Motor neuron (in vitro differentiated cells): Measurements from ENCODE around the gene PPIL4. TPM values are rescaled to one million over a fixed set of nuclear protein-coding genes. Genes with fewer than 3 reads are reported as not detected.

Experiments
- ATAC-seq, 8 experiments: fragments of 200-7000 bp; cut with Tn5 transposase; replicated peaks in 6 of 8; 2 replicates each; pipeline ENCODE4 v1.8.0; 2021; ENCODE audit warnings: mild to moderate bottlenecking in 8 of 8, moderate library complexity in 8 of 8
- H3K27ac ChIP-seq, 2 donors: fragments of 250-450 bp; sonication (Bioruptor Pico); 2 replicates each; pipeline ENCODE4 v1.9.0; 2021; ENCODE audit warnings: antibody characterized with exemption in 2 of 2, mild to moderate bottlenecking in 2 of 2, moderate library complexity in 1 of 2
- H3K4me1 ChIP-seq, 2 donors: fragments of 250-450 bp; sonication (Bioruptor Pico); replicated peaks in 1 of 2; 2 replicates each; pipeline ENCODE4 v1.6.1; 2021; ENCODE audit warnings: antibody characterized with exemption in 2 of 2, mild to moderate bottlenecking in 2 of 2, moderate library complexity in 1 of 2
- H3K4me3 ChIP-seq, 5 donors: fragments of 250-450 bp; sonication (Bioruptor Pico); 2 replicates each; pipeline ENCODE4 v1.9.0; 2021; ENCODE audit warnings: antibody characterized with exemption in 5 of 5, mild to moderate bottlenecking in 5 of 5, moderate library complexity in 4 of 5
- WGBS, 10 experiments: fragments of 450-650 bp; shearing (Covaris generic); methylation state at CpG; one replicate each; pipeline ENCODE4 v1.0.0; 2022; 5-methylcytosine and 5-hydroxymethylcytosine counted together
- in situ Hi-C, 9 experiments: fragments of 400-800 bp; cut with MboI; loops; one replicate each; pipeline ENCODE4 v1.15.0; 2021; ENCODE audit warnings: low sequenced_read_pairs in 9 of 9, low pct_unique_long_range_greater_than_20kb in 2 of 9; ENCODE audit not compliant: unreplicated experiment in 9 of 9
- total RNA-seq, 8 experiments: library from RNA; unstranded; fragments of 300-600 nt; gene quantifications; 2 replicates each; pipeline versions ENCODE4 v1.2.3 to v1.2.4, GENCODE V29; 2022

The PPIL4 gene
- total RNA-seq, 8 experiments from 2014 or later, result 38.8 to 66.2 (median 47.5) TPM

- in situ Hi-C loops, result no loop called here
- ATAC-seq, result no peak
- Histone ChIP-seq H3K4me1 (no peaks in the 10 kb centered on the region), H3K27ac (no peak overlapping the region), H3K4me3 (no peak overlapping the region)
- WGBS, 10 experiments, result 70 to 100% (median 87%) methylated on average over 2 to 4 of the region's 4 CpGs; no CpG with 5 or more reads in 3 of the 10 experiments
These were observed 55.9 kb downstream of the PPIL4 start for GRCh38 chr6:149489967-149490366.

- no peak overlapping the region for H3K4me3 ChIP-seq
- in situ Hi-C loops, result no loop called here
- H3K4me1 ChIP-seq, result no peaks in the 10 kb centered on the region
- WGBS, 10 experiments, result 0 to 100% (median 60%) methylated on average over 1 to 3 of the region's 3 CpGs; no CpG with 5 or more reads in 3 of the 10 experiments
- no peak overlapping the region for H3K27ac ChIP-seq
- ATAC-seq, result peak in 3 of 8 experiments; percentile 67 to 81 (median 68)
These were observed 57.0 kb downstream of the PPIL4 start for GRCh38 chr6:149488815-149489214.

GRCh38 chr6:149487316-149487715 is 58.5 kb downstream of the PPIL4 start:
- peaks cover 0 to under 1% of the 10 kb centered on the region in 2 donors for H3K4me1 ChIP-seq
- WGBS, 10 experiments, result 72 to 100% (median 90%) methylated on average over 1 to 4 of the region's 4 CpGs; no CpG with 5 or more reads in 1 of the 10 experiments
- no peak for ATAC-seq
- in situ Hi-C loops, result no loop called here
- H3K4me3 ChIP-seq, result no peak overlapping the region
- H3K27ac ChIP-seq, result no peak overlapping the region

- Histone ChIP-seq H3K4me1 (peaks cover 0 to 3% of the 10 kb centered on the region in 2 donors), H3K27ac (no peak within 1 kb of the TSS), H3K4me3 (no peak within 1 kb of the TSS)
- in situ Hi-C loops, result no loop called here
- WGBS, 10 experiments, result 5 to 94% (median 80%) methylated on average over 2 to 13 of the region's 22 CpGs; no CpG with 5 or more reads in 1 of the 10 experiments
- peak in 3 of 8 experiments; percentile 72 to 88 (median 81) for ATAC-seq
These were observed 60.8 kb downstream of the PPIL4 start, which contains the start of gene ZC3H12D for GRCh38 chr6:149484733-149485700. ZC3H12D (minus strand) TSS chr6:149485014; CDS start chr6:149474543, 10,471 bp downstream.

- no peak for ATAC-seq
- no peak overlapping the region for H3K4me3 ChIP-seq
- WGBS, 10 experiments, result 58 to 93% (median 83%) methylated on average over 3 to 10 of the region's 11 CpGs; no CpG with 5 or more reads in 3 of the 10 experiments
- in situ Hi-C loops, result no loop called here
- H3K27ac ChIP-seq, result no peak overlapping the region
- H3K4me1 ChIP-seq, result peaks cover 0 to 3% of the 10 kb centered on the region in 2 donors
These were observed 61.8 kb downstream of the PPIL4 start for GRCh38 chr6:149483849-149484655.

GRCh38 chr6:149483334-149483725 is 62.5 kb downstream of the PPIL4 start:
- in situ Hi-C loops, result no loop called here
- H3K4me1 ChIP-seq, result peaks cover 0 to 3% of the 10 kb centered on the region in 2 donors
- H3K27ac ChIP-seq, result no peak overlapping the region
- H3K4me3 ChIP-seq, result no peak overlapping the region
- no peak for ATAC-seq
- 64 to 100% (median 81%) methylated on average over 1 to 3 of the region's 3 CpGs; no CpG with 5 or more reads in 5 of the 10 experiments for WGBS, 10 experiments

- H3K4me3 ChIP-seq, result no peak overlapping the region
- H3K4me1 ChIP-seq, result peaks cover 0 to 3% of the 10 kb centered on the region in 2 donors
- in situ Hi-C loops, result no loop called here
- no peak for ATAC-seq
- 20 to 100% (median 94%) methylated on average over 1 to 8 of the region's 14 CpGs; no CpG with 5 or more reads in 4 of the 10 experiments for WGBS, 10 experiments
- H3K27ac ChIP-seq, result no peak overlapping the region
These were observed 63.1 kb downstream of the PPIL4 start for GRCh38 chr6:149482545-149483333.

- Histone ChIP-seq H3K27ac (no peak overlapping the region), H3K4me1 (peaks cover 0 to 3% of the 10 kb centered on the region in 2 donors), H3K4me3 (no peak overlapping the region)
- WGBS, 10 experiments, result 50 to 97% (median 86%) methylated on average over 2 to 9 of the region's 18 CpGs; no CpG with 5 or more reads in 4 of the 10 experiments
- in situ Hi-C loops, result no loop called here
- ATAC-seq, result peak in 1 of 8 experiments; percentile 14
These were observed 65.2 kb downstream of the PPIL4 start for GRCh38 chr6:149480502-149481280.

GRCh38 chr6:149478631-149479314 is 67.1 kb downstream of the PPIL4 start:
- H3K4me3 ChIP-seq, result no peak overlapping the region
- no peak overlapping the region for H3K27ac ChIP-seq
- no peak for ATAC-seq
- H3K4me1 ChIP-seq, result peaks cover 0 to 3% of the 10 kb centered on the region in 2 donors
- in situ Hi-C loops, result no loop called here
- WGBS, 10 experiments, result 81 to 100% (median 95%) methylated on average over 1 to 5 of the region's 5 CpGs; no CpG with 5 or more reads in 4 of the 10 experiments

GRCh38 chr6:149477544-149477943 is 68.3 kb downstream of the PPIL4 start:
- H3K27ac ChIP-seq, result no peak overlapping the region
- peaks cover 0 to 3% of the 10 kb centered on the region in 2 donors for H3K4me1 ChIP-seq
- ATAC-seq, result no peak
- no peak overlapping the region for H3K4me3 ChIP-seq
- in situ Hi-C loops, result no loop called here
- WGBS, 10 experiments, result 56 to 100% (median 93%) methylated on average over 1 to 5 of the region's 5 CpGs; no CpG with 5 or more reads in 1 of the 10 experiments

- Histone ChIP-seq H3K27ac (no peak overlapping the region), H3K4me3 (no peak overlapping the region), H3K4me1 (no peaks in the 10 kb centered on the region)
- in situ Hi-C loops, result no loop called here
- no peak for ATAC-seq
- WGBS, 10 experiments, result 40 to 80% (median 52%) methylated on average over 2 to 6 of the region's 6 CpGs; no CpG with 5 or more reads in 2 of the 10 experiments
These were observed 68.9 kb downstream of the PPIL4 start for GRCh38 chr6:149476789-149477455.
